HG03558 (cell line): Measurements from ENCODE around the gene CRPPA.
"Not testable (repeated sequence)": the region's sequence is repeated elsewhere in the genome, so short reads cannot be mapped to it uniquely, and the experiment has no call there.

ENCODE experiments used
- ATAC-seq: cut with Tn5 transposase; IDR thresholded peaks from one replicate; pipeline ENCODE4 v1.9.1; 2021; ENCODE audit warnings: moderate number of reproducible peaks; ENCODE audit not compliant: unreplicated experiment; ENCODE audit errors: extremely low read depth

CRPPA gene

DNA sequence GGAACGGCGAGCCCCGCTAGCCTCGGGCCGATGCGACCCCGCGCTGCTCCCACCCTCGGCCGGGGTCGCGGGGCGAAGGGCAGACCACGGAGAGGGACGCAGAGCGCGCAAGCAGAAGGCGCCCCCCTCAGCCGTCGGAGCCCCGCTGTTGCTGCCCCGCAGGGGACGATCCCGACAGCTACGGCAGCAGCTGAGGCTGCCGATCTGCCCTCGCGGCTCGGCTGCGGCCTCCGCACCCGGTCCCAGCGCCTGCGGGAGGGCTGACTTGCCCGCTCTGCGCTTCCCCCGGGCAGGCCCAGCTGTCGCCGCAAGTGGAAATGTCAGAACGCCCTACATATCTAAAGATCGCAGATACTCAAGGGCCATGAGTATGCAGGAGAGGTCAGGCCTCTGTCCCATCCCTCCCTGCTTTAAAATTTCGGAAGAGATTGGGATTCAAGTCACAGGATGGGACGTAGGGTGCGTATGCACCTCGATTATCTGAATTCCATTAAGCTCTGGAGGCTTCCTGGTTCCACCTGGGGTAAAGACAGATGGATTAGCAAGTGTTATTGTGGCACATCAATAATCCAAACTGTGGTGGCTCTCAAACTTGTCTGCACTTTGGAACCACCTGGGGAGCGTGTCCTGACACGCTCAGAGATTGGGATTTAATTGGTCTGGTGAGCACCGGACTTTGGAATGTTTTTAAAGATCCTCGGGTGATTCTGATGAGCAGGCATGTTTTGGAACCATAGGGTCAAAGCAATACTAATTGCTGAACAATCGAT, at the start of gene CRPPA:
Gene CRPPA, minus strand, starts transcription at position 206 of the 770 bp plus-strand sequence. CDS start 216 bp downstream, outside the sequence.
- peak; percentile 16 for ATAC-seq

DNA sequence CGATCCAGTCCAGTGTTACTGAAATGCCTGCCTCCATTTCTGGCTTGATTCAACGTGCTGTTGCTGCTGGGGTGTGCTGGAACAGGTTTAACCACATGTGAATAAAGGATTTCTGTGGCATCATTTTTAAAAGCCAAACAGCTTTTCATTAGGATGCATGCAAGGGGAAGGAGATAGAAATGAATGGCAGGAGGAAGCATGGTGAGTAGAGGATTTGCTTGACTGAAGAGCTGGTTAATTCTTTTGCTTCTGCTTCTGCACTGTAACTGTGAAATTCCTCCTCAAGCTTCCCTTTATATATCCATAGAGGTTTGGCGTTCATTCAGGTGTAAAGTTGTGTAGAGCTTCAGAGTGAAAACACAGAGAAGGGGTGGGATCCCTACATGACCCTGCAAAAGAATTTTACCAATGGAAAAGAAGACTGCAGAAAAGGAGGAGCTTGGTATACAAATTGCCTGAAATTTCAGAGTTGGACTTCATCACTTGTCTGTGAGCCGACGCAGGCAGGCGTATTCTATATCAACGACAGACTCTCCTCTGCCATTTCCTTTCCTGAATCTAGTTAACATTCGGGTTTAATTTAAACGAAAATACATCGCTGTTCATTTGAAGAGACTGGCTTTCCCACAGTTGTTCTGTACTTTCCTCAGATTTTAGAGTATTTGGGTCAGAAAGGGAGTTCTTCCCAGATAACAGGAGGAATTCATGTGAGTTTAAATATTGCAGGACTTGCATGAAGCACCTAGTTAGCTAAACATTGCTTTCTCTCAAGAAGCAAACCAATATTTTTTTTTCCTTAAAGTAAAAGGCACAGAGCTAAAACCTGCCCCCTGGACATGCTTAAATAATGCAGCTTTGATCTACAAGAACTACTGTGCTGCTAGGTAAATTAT, 44.4 kb upstream of the CRPPA start, which contains the start of gene SOSTDC1:
Gene SOSTDC1, minus strand, starts transcription at position 270 of the 893 bp plus-strand sequence. Its CDS starts 70 bp downstream, at position 200.
- ATAC-seq: no peak

DNA sequence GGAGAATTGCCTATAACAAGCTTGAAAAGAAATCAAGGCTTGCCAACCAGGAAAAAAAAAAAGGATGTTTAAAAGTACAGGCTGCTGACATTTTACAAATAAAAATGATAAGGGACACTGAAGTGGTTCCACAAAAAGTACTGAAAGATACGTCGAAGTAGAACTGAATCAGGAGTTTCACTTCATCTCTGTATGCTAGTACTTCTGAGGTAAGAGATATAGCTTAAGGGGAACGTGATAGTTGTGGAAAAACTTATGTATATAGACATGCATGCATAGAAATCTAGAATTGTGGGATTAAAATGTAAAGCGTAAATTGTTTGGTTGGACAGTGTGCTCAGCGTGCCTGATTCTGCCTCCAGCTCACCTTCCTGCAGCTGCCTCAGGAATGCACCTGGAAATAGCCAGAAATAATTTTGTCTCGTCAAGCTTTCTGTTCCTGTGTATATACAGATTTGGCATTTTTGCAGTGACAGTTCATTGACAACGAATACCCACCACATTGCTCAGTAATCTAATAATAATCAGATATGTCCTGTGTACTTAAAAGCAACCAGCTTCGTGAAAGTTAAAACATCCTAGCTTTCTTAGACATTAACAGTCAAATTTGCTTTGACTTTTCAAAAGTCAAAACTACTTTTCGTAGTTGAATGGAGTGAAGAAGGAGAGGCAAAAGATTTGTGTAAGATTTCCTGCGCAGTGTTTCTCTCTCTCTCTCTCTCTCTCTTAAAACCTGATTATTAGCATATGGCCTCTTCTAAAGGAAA, 42.8 kb upstream of the CRPPA start:
- ATAC-seq: no peak

DNA sequence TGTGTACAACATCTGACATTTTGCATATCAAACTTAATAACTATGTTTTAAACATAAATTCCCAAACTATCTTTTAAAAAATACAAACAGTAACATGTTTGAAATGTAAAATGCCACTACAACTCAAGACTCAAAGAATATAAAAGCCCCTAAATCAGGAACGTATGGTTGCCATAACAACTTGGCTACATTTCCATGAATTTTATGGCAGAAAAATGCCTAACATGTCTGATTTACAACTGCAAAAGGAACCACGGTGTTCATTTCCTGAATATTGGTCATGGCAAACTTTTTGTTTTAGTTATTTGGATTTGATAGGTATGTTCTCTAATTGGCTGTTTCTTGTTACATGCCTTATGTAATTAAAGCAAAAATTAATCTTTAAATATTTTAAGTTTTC, 42.2 kb upstream of the CRPPA start:
- ATAC-seq: no peak

DNA sequence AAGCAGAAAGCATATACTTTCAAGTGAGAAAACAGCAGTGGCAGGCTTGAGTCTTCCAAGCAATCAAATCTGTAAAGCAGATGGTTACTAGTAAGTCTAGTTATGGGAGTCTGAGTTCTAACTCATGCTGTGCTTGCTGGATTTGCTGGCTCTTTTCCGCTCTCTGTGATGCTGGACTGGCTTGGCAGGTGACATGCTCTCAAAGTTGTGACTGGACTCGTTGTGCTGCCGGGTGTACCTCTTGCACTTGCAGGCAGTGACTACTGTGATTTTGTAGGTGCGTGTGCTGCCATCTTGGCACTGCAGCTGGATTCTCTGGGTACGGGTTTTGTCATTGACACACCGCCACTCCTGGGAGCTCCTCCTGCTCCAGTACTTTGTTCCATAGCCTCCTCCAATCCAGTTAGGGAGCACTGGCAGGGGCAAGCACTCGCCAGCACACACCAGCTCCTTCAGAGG, 41.1 kb upstream of the CRPPA start:
- ATAC-seq: no peak

DNA sequence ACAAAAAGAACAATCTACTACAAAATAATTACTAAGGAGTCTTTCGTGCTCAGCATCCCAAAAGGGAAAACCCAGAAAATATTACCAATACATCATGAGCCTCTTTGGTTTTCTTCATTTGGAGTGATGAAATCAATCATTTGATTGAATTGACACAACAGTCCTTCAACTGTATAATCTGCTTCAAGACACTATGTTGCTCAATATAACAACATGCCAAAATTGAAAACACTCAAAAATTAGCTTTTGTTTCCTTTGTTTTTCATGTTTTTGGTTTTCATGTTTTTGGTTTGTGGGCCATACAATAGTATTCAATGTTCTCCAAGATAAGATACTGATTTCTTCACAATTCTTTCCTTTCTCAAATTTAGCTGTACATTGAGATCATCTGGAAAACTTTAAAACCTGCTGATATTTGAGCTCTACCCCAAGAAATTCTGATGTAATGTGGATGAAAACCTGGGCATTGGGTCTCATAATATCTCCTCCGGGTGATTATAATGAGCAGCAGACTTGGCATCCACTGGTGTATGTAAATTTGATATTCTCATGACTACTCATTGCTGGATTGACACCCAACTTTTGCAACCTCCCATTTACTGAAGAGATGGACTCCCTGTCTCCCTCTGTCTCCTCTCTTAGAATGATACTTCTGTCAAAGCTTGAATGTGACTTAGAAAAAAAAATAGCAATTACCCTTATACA, 39.6 kb upstream of the CRPPA start:
- no peak for ATAC-seq

DNA sequence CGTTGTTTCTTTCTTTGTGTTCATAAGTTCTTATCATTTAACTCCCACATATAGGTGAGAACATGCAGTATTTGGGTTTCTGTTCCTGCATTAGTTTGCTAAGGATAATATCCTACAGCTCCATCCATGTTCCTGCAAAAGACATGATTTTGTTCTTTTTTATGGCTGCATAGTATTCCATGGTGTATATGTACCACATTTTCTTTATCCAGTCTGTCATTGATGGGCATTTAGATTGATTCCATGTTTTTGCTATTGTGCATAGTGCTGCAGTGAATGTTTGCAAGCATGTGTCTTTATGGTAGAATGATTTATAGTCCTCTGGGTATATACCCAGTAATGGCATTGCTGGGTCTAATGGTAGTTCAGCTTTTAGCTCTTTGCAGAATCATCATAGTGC, 35.0 kb upstream of the CRPPA start:
- not testable (repeated sequence) for ATAC-seq

DNA sequence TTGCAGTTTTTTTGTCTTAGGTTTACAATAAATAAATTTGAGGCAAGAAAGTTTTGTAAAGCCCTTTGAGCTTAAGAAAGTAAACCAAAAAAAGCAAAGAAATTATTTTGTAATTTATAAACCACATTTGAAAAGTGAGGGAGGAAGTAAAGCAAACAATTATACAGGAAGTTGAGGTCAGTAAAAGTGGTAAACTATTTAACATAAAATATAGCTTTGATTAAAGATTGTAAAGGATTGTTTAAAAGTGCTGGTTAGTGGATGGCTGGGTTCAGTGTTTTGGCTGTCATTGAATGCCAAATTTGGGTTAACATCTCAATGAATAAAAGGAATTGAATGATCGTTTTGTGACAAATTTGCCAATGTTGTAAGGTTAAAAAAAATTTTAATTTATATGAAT, 34.3 kb upstream of the CRPPA start:
- ATAC-seq: no peak

DNA sequence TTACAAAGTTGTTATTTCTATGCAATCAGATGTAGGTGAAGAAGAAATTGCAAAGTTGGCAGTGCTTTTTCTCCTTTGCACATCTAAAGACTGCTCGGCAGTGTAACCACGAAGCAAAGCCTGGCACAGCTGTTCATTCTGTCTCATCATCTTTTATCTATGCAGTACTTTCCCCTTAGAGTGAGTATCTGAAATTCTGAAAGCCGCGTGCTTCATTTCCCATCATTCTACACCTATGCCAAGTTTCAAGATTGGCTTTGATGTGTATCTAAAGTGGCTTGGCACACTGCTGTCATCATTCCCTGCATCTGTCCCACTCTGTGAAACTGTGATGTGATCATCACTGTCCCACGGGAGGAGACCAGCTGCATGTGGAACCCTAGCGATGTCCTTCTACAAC, 29.0 kb upstream of the CRPPA start:
- no peak for ATAC-seq

DNA sequence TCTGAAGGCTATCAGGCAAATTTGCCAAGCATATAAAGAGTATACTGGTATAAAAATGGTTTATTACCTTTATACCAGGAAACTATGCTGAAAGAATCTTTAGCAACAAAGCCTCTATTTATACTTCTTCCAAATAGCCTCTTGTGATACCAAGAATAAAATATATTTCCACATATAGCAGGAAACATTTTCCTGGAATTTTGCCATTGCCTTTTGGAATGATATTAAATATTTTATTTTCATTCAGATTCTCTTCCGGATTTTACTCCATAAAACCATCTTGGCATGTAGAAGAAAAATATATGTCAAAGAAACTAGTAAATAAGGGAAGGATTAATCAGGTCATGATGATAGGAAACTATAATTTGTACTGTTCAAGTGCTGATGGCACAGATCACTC, 26.5 kb upstream of the CRPPA start:
- no peak for ATAC-seq

DNA sequence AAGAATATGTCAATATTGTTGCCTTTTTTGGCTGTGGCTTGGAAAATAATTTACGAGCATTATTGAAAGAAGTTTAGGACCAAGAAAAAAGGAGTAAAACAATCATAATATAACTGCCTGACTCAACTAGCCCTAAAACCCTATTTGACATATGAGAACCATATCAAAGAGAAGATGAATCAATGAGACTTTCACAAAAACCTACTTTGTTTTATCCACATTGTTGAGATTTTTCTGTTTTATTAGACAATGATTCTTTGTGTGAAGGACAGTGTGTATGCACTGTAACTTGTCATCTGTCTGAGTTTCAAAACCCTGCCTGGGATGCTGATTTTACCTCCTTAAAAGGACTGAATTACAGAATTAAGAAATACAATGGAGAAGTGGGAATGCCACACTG, 25.2 kb upstream of the CRPPA start:
- ATAC-seq: no peak

DNA sequence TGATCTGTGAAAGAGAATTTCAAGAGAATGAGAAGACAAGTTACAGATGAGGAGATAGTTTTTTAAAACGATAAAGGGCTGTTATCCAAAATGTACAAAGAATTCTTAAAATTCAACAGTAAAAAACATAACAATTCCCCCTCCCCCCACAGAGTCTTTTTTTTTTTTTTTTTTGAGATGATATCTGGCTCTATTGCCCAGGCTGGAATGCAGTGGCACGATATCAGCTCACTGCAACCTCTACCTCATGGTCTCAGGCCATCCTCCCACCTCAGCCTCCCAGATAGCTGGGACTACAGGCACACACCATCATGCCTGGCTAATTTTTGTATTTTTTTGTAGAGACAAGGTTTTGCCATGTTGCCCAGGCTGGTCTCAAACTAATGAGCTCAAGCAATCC, 22.5 kb upstream of the CRPPA start:
- not testable (repeated sequence) for ATAC-seq

DNA sequence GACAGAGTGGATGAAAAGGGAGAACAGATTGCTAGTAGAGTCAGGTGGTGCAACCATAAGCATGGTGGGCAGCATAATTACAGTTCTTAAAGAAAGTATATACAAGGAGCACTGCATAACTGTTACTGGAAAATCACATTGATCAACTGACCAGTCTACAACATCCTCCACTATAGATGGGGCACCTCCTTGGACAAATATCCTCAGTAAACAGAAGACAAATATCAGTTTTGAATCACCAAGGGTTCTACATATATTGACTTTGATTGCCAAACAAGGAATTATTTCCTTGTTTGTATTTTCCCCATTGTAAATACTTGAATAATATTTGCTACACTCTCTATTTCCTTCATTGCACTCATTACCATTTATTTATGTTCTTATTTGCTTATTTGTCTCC, 17.6 kb upstream of the CRPPA start:
- no peak for ATAC-seq

DNA sequence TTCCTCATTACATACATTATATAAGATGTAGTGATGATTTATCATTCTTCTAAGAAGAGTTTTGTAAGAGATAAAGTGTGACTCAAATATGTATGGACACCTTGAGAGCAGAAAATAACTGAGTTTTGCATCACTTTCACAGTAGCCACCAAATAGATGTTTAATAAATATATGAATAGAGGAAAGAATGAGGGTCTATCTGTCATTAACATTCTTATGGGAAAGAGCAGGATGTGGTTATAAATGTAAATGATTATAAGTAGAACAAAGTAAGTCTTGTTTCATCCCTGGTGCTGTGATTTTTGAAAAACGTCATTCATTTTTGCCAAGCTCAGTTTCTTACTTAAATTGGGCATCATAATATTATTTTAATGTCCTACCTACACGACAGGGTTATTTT, 15.0 kb upstream of the CRPPA start:
- ATAC-seq: no peak

DNA sequence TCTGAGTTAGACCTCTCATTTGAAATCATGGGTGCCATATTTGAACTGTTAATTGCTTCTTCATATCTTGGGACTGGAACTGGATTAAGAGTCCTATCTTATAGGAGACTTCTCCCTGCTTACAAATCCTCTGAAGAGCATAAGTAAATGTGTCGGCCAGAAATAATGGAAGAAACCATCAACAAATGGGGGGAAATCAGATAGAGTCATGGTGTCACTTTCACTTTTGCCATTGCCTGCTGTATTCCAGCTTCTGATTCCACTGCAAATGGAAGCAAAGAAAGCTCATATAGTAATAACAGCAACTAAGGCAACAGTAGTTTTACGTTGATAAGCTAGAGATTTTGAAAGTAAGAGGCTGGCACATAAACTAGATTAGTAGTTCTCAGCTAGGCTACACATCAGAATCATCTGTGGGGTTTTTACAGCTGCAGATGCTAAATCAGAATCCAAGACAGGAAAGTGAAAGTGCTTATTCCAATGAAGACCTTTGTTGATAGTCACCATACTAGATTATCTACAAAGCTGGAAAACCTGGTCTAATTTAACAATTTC, 12.3 kb upstream of the CRPPA start:
- ATAC-seq: no peak

DNA sequence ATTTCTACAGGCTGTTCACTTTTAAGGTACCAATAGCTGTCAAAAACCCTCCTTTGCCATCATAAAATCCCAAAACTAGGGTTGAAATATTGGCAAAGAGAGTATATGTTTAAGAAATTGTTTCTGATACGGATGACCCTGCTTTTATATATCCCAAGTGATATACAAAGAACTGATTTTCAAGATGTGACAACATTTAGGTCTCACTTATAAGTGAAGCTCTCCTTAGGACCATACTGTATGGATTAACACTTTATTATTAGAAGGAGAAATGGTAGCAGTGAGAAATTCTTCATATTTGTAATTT, 11.0 kb upstream of the CRPPA start:
- ATAC-seq: no peak

DNA sequence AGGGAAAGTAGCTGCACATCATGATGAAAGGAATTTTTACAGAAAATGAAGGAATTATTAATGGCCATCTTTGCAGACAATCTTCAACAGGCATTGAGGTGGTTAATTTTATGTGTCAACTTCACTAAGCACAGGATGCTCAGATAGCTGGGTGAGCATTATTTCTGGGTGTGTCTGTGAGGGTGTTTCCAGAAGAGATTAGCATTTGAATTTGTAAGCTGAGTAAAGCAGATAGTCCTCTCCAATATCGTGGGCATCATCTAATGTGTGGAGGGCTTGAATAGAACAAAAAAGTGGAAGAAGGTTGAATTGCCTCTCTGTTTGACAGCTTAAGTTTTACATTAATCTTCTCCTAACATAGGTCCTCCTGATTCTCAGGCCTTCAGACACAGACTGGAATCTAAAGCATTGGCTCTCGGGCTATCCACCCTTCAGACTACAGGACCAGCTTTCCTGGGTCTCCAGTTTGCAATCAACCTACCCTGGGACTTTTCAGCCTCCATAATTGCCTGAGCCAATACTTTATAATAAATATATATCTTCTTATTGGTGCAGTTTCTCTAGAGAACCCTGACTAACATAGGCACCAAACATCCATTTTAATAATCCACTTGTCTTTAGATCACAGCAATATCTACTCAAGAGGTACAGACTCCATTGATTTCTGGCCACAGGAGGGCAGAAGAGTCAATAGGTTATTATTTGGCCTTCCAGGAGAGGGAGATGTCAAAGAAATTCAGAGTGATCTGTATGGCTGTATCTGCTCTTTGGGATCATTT, 10.5 kb upstream of the CRPPA start:
- ATAC-seq: no peak

DNA sequence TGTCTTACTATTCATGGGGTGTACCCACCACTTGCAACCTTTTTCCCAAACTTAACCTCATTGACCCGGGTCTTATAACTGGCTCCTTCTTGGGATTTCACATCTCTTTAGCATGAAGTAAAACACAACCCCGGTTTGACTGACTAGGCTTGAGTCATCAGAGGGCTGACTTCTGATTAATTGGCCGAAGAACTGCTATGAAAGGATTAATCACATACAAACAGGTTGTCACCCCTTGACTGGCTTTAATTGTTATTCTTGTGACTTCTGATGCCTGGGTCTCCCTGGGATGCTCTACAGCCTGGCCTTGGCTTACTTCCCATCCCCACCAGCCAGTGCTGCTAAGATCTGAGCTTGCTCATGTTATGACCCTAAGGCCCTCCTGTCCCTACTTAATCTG, 8.8 kb upstream of the CRPPA start:
- ATAC-seq: no peak

DNA sequence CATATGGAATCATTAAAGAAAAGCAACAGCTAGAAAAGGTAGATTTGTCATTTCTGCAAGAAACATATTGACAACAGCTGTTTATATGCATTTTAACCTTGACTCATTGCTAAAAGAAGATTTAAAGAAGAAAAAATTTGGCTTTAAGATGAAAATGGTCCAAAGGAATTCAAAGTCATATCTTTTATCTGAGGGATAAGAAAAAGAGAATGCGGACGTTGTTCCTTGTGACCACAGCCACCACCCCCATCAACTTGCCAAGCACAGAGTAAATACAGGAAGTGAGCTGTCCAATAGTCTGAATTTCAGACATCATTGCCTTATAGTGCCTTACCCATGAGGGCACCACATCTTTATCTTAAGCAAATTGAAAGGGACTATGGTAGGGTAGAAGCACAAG, 7.3 kb upstream of the CRPPA start:
- no peak for ATAC-seq
